Neutrophil (primary cell): ENCODE measurements around the gene GET3.

Experiments
- H3K27ac ChIP-seq: fragments of 200-600 bp; sonication (generic); 2 replicates; pipeline ENCODE4 v1.5.1; 2016; ENCODE audit warnings: mild to moderate bottlenecking, moderate library complexity
- H3K27me3 ChIP-seq: fragments of 200-600 bp; sonication (generic); 2 replicates; pipeline ENCODE4 v1.6.0; 2016; ENCODE audit warnings: mild to moderate bottlenecking
- H3K36me3 ChIP-seq: fragments of 200-600 bp; sonication (generic); 2 replicates; pipeline ENCODE4 v1.5.1; 2017
- H3K4me1 ChIP-seq, 2 experiments: fragments of 200-600 bp in 1 of 2; sonication (generic) in 1 of 2; 1 replicate in 1 of 2; 2 replicates in 1 of 2; pipeline versions ENCODE4 v1.5.1 to v1.6.1; 2013 to 2016; ENCODE audit warnings: low read depth in 1 of 2, low read length in 1 of 2, mild to moderate bottlenecking in 1 of 2, moderate library complexity in 1 of 2; ENCODE audit not compliant: control insufficient read depth in 1 of 2, insufficient read depth in 1 of 2
- H3K4me3 ChIP-seq, 2 experiments: fragments of 200-600 bp in 1 of 2; sonication (generic) in 1 of 2; 1 replicate in 1 of 2; 2 replicates in 1 of 2; pipeline ENCODE4 v1.5.1; 2013 to 2016; ENCODE audit warnings: low read depth in 1 of 2, low read length in 1 of 2, mild to moderate bottlenecking in 1 of 2, moderate library complexity in 1 of 2
- H3K9me3 ChIP-seq: fragments of 200-600 bp; sonication (generic); 2 replicates; pipeline ENCODE4 v1.5.1; 2016
- CTCF ChIP-seq: fragments of 200-600 bp; sonication (generic); IDR thresholded peaks from 2 replicates; pipeline ENCODE4 v1.5.1; 2016; ENCODE audit warnings: antibody characterized with exemption

The GET3 gene

GRCh38 chr19:12769689-12770088, 32.4 kb downstream of the GET3 start:
- Histone ChIP-seq H3K4me1 (peaks cover under 1 to 8% of the 10 kb centered on the region in 2 experiments), H3K27me3 (no peaks in the 10 kb centered on the region), H3K27ac (no peak overlapping the region), H3K36me3 (no peaks in the 10 kb centered on the region), H3K4me3 (no peak overlapping the region), H3K9me3 (no peaks in the 10 kb centered on the region)
- no peak for TF ChIP-seq CTCF

GRCh38 chr19:12770922-12771321, 33.6 kb downstream of the GET3 start:
- Histone ChIP-seq H3K4me3 (no peak overlapping the region), H3K27me3 (no peaks in the 10 kb centered on the region), H3K4me1 (peaks cover 7 to 14% of the 10 kb centered on the region in 2 experiments), H3K9me3 (no peaks in the 10 kb centered on the region), H3K27ac (no peak overlapping the region), H3K36me3 (no peaks in the 10 kb centered on the region)
- no peak for TF ChIP-seq CTCF

GRCh38 chr19:12772323-12772722, 35.0 kb downstream of the GET3 start:
- Histone ChIP-seq H3K36me3 (no peaks in the 10 kb centered on the region), H3K27me3 (no peaks in the 10 kb centered on the region), H3K4me3 (no peak overlapping the region), H3K4me1 (peaks cover 20 to 28% of the 10 kb centered on the region in 2 experiments), H3K9me3 (no peaks in the 10 kb centered on the region), H3K27ac (no peak overlapping the region)
- no peak for TF ChIP-seq CTCF

GRCh38 chr19:12773571-12773970, 36.3 kb downstream of the GET3 start:
- no peak overlapping the region for H3K4me3 ChIP-seq
- no peaks in the 10 kb centered on the region for H3K27me3 ChIP-seq
- TF ChIP-seq CTCF: no peak
- H3K4me1 ChIP-seq: peaks cover 33 to 38% of the 10 kb centered on the region in 2 experiments
- H3K9me3 ChIP-seq: no peaks in the 10 kb centered on the region
- no peaks in the 10 kb centered on the region for H3K36me3 ChIP-seq
- no peak overlapping the region for H3K27ac ChIP-seq

GRCh38 chr19:12774588-12775555, 37.6 kb downstream of the GET3 start, which contains the start of gene HOOK2:
Gene HOOK2, minus strand, starts transcription at chr19:12775552. Its CDS starts 103 bp downstream, at chr19:12775449.
- Histone ChIP-seq H3K27me3 (no peaks in the 10 kb centered on the region), H3K4me1 (peaks cover 46 to 49% of the 10 kb centered on the region in 2 experiments), H3K4me3 (peak within 1 kb of the TSS; percentile 80 to 86), H3K27ac (peak within 1 kb of the TSS; percentile 79), H3K36me3 (no peaks in the 10 kb centered on the region), H3K9me3 (no peaks in the 10 kb centered on the region)
- no peak for TF ChIP-seq CTCF
